ENCODE measurements around the gene POLR2F.

- TF ChIP-seq, protein P1, sequence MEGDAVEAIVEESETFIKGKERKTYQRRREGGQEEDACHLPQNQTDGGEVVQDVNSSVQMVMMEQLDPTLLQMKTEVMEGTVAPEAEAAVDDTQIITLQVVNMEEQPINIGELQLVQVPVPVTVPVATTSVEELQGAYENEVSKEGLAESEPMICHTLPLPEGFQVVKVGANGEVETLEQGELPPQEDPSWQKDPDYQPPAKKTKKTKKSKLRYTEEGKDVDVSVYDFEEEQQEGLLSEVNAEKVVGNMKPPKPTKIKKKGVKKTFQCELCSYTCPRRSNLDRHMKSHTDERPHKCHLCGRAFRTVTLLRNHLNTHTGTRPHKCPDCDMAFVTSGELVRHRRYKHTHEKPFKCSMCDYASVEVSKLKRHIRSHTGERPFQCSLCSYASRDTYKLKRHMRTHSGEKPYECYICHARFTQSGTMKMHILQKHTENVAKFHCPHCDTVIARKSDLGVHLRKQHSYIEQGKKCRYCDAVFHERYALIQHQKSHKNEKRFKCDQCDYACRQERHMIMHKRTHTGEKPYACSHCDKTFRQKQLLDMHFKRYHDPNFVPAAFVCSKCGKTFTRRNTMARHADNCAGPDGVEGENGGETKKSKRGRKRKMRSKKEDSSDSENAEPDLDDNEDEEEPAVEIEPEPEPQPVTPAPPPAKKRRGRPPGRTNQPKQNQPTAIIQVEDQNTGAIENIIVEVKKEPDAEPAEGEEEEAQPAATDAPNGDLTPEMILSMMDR (IDR thresholded peaks at IDR 0.05), result no peak
- TF ChIP-seq POLR2AphosphoS5 (IDR thresholded peaks at IDR 0.05), result no peak
Measured at GRCh38 chr22:37968452-37969251, 15.2 kb downstream of the POLR2F start.

All from suprapubic skin (tissue), 3 donors.